CD14-positive monocyte (primary cell): ENCODE measurements around the gene PLCH2. TPM values are rescaled to one million over a fixed set of nuclear protein-coding genes. Genes with fewer than 3 reads are reported as not detected.

Experiments used
- DNase-seq, 3 donors: peaks; one replicate each; pipeline ENCODE4 v3.0.0-alpha.2; 2011 to 2022
- H2AFZ ChIP-seq: 2 replicates; pipeline ENCODE4 v1.6.0; 2012; ENCODE audit warnings: mild to moderate bottlenecking, low read depth, low read length, inconsistent platforms; ENCODE audit not compliant: insufficient read depth, poor library complexity, severe bottlenecking
- H3K27ac ChIP-seq, 2 donors: 1 replicate in 1 of 2; 2 replicates in 1 of 2; pipeline ENCODE4 v1.5.1; 2012 to 2013; ENCODE audit warnings: low read length in 2 of 2, control low read depth in 1 of 2, inconsistent platforms in 1 of 2, low read depth in 1 of 2, mild to moderate bottlenecking in 1 of 2
- H3K27me3 ChIP-seq, 2 donors: one replicate each; pipeline versions ENCODE4 v1.6.0 to v1.6.1; 2011 to 2013; ENCODE audit warnings: low read length in 2 of 2; ENCODE audit not compliant: control insufficient read depth in 2 of 2, insufficient read depth in 2 of 2
- H3K36me3 ChIP-seq, 2 donors: replicated peaks in 1 of 2; 1 replicate in 1 of 2; 2 replicates in 1 of 2; pipeline versions ENCODE4 v1.5.1 to v1.6.1; 2012 to 2013; ENCODE audit warnings: low read length in 2 of 2, control low read depth in 1 of 2, inconsistent platforms in 1 of 2, mild to moderate bottlenecking in 1 of 2; ENCODE audit not compliant: insufficient read depth in 2 of 2, control insufficient read depth in 1 of 2
- H3K4me1 ChIP-seq, 2 donors: 1 replicate in 1 of 2; 2 replicates in 1 of 2; pipeline versions ENCODE4 v1.5.1 to v1.6.1; 2012 to 2013; ENCODE audit warnings: low read length in 2 of 2, control low read depth in 1 of 2, inconsistent platforms in 1 of 2, mild to moderate bottlenecking in 1 of 2, moderate library complexity in 1 of 2; ENCODE audit not compliant: insufficient read depth in 2 of 2, control insufficient read depth in 1 of 2
- H3K4me2 ChIP-seq: replicated peaks from 2 replicates; pipeline ENCODE3; 2012; ENCODE audit warnings: low read length, moderate library complexity, mild to moderate bottlenecking; ENCODE audit not compliant: poor library complexity, severe bottlenecking; ENCODE audit errors: extremely low read depth
- H3K4me3 ChIP-seq, 3 experiments: fragments of 200-600 bp in 1 of 3; sonication (generic) in 1 of 3; replicated peaks in 1 of 3; 1 replicate in 2 of 3; 2 replicates in 1 of 3; pipeline ENCODE4 v1.5.1; 2011 to 2013; ENCODE audit warnings: low read length in 3 of 3, mild to moderate bottlenecking in 3 of 3, control low read depth in 2 of 3, low read depth in 2 of 3, inconsistent platforms in 1 of 3, moderate library complexity in 1 of 3
- H3K79me2 ChIP-seq: 2 replicates; pipeline ENCODE4 v1.6.0; 2012; ENCODE audit warnings: mild to moderate bottlenecking, control low read depth, inconsistent platforms, low read length, moderate library complexity; ENCODE audit not compliant: insufficient read depth
- H3K9ac ChIP-seq: 2 replicates; pipeline ENCODE4 v1.6.0; 2017; ENCODE audit warnings: low read length, mild to moderate bottlenecking; ENCODE audit not compliant: insufficient read depth, poor library complexity, severe bottlenecking
- H3K9me3 ChIP-seq, 2 donors: replicated peaks in 1 of 2; 1 replicate in 1 of 2; 2 replicates in 1 of 2; pipeline versions ENCODE4 v1.5.1 to v1.6.1; 2012 to 2013; ENCODE audit warnings: low read length in 2 of 2, control low read depth in 1 of 2; ENCODE audit not compliant: control insufficient read depth in 1 of 2, insufficient read depth in 1 of 2
- H4K20me1 ChIP-seq: 2 replicates; pipeline ENCODE4 v1.6.0; 2012; ENCODE audit warnings: mild to moderate bottlenecking, low read length, control low read depth, moderate library complexity; ENCODE audit not compliant: insufficient read depth
- H3K27ac Mint-ChIP-seq, 7 donors: one replicate each; pipeline ENCODE4 v1.8.0; 2020; ENCODE audit warnings: mild to moderate bottlenecking in 7 of 7, mixed read lengths in 7 of 7, moderate library complexity in 6 of 7, inconsistent platforms in 2 of 7
- H3K27me3 Mint-ChIP-seq, 3 donors: one replicate each; pipeline ENCODE4 v1.8.0; 2021 to 2022; ENCODE audit warnings: low read depth in 3 of 3, mild to moderate bottlenecking in 3 of 3, mixed read lengths in 3 of 3, moderate library complexity in 3 of 3, inconsistent platforms in 1 of 3
- H3K36me3 Mint-ChIP-seq, 2 donors: one replicate each; pipeline ENCODE4 v1.8.0; 2020; ENCODE audit warnings: mixed read lengths in 2 of 2, inconsistent platforms in 1 of 2, mild to moderate bottlenecking in 1 of 2
- H3K4me1 Mint-ChIP-seq: one replicate; pipeline ENCODE4 v1.8.0; 2020; ENCODE audit warnings: mild to moderate bottlenecking, mixed read lengths
- H3K4me3 Mint-ChIP-seq, 2 donors: one replicate each; pipeline ENCODE4 v1.8.0; 2020; ENCODE audit warnings: mild to moderate bottlenecking in 2 of 2, mixed read lengths in 2 of 2, moderate library complexity in 1 of 2
- H3K9me3 Mint-ChIP-seq, 7 donors: one replicate each; pipeline ENCODE4 v1.8.0; 2020 to 2022; ENCODE audit warnings: mixed read lengths in 7 of 7, mild to moderate bottlenecking in 6 of 7, moderate library complexity in 6 of 7, inconsistent platforms in 2 of 7
- WGBS: methylation state at CpG from one replicate; pipeline ENCODE4 v1.1.5; 2013; ENCODE audit warnings: missing lambda C conversion rate; ENCODE audit not compliant: insufficient coverage; 5-methylcytosine and 5-hydroxymethylcytosine counted together
- intact Hi-C, 2 donors: fragments of 100-400 bp; cut with micrococcal nuclease; formaldehyde crosslinking; loops; one replicate each; pipeline versions ENCODE4 v1.15.0 to v1.15.1; 2023
- polyA plus RNA-seq, 3 donors: library from polyadenylated mRNA; depleted of rRNA in 1 of 3; unstranded in 2 of 3; stranded (reverse) in 1 of 3; fragments of 300-500 nt in 2 of 3; fragments of >200 nt in 1 of 3; fragmentation: Illumina TruSeq in 2 of 3; gene quantifications; 1 replicate in 2 of 3; 2 replicates in 1 of 3; pipeline ENCODE4 v1.2.3, GENCODE V29; 2012 to 2021
- TF ChIP-seq, protein P1 (sequence below): fragments of 200-600 bp; IDR thresholded peaks from one replicate; pipeline ENCODE4 v1.8.0; 2022; ENCODE audit warnings: antibody characterized with exemption, mild to moderate bottlenecking

Gene PLCH2
- polyA plus RNA-seq, 3 donors, result 1.2 TPM; not detected in 2

DNA sequence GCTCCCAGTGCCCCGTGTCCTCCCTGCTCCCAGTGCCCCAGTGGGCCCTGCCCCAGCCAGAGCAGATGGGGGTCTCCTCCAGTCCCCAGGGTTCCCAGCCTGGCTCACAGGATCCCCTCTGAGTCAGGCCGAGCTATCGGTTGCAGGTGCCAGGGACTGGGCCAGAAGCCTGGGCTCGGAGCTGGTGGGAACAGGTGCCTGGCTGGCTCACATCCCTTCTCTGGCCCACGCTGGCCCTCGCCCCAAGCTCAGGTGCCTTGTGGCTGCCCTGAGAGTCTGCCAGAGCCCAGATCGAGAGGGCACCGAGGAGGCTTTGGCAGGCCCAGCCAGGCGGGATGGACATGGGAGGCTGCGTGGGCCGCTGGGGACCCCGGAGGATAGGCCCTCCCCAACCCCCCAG is 18.9 kb downstream of the PLCH2 start:
- Histone ChIP-seq H4K20me1 (no peaks in the 10 kb centered on the region), H3K79me2 (no peaks in the 10 kb centered on the region), H3K27me3 (no peaks in the 10 kb centered on the region), H3K9me3 (no peaks in the 10 kb centered on the region), H3K4me1 (peaks cover 6 to 7% of the 10 kb centered on the region in 2 donors), H3K4me3 (no peak overlapping the region), H3K36me3 (no peaks in the 10 kb centered on the region), H3K9ac (no peak overlapping the region), H2AFZ (no peak overlapping the region), H3K4me2 (no peak overlapping the region), H3K27ac (no peak overlapping the region)
- Mint-ChIP-seq H3K27me3 (peaks cover 1 to 8% (median 3%) of the 10 kb centered on the region in 3 donors), H3K4me1 (peaks cover 3% of the 10 kb centered on the region), H3K9me3 (no peaks in the 10 kb centered on the region), H3K27ac (no peak overlapping the region), H3K4me3 (no peak overlapping the region), H3K36me3 (no peaks in the 10 kb centered on the region)
- 92% methylated on average over 10 of the region's 12 CpGs for WGBS
- TF ChIP-seq, protein P1, sequence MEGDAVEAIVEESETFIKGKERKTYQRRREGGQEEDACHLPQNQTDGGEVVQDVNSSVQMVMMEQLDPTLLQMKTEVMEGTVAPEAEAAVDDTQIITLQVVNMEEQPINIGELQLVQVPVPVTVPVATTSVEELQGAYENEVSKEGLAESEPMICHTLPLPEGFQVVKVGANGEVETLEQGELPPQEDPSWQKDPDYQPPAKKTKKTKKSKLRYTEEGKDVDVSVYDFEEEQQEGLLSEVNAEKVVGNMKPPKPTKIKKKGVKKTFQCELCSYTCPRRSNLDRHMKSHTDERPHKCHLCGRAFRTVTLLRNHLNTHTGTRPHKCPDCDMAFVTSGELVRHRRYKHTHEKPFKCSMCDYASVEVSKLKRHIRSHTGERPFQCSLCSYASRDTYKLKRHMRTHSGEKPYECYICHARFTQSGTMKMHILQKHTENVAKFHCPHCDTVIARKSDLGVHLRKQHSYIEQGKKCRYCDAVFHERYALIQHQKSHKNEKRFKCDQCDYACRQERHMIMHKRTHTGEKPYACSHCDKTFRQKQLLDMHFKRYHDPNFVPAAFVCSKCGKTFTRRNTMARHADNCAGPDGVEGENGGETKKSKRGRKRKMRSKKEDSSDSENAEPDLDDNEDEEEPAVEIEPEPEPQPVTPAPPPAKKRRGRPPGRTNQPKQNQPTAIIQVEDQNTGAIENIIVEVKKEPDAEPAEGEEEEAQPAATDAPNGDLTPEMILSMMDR, result no peak
- intact Hi-C loops, result no loop called here
- no peak for DNase-seq

DNA sequence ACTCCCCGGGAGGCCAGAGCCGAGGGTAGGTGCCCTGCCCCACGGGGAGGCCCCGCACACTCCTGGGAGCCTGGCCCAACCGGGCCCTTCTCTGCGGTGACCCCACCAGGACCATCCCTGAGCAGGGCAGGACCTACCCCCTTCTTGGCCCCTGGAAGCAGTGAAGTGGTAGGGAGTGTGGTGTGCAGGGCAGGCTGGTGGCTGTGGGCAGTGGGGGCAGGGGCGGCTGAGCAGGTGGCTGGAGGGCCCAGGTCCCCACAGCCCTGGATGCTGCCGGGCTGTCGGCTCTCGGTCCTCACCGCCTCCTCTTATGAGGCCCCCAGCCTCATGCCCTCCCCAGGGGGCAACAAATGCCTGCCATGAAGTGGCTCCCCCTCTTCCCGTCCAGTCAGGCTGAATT is 19.5 kb downstream of the PLCH2 start:
- no peak overlapping the region for H3K4me2 ChIP-seq
- H3K4me3 Mint-ChIP-seq, result no peak overlapping the region
- TF ChIP-seq, protein P1, result no peak
- H3K27me3 ChIP-seq, result no peaks in the 10 kb centered on the region
- intact Hi-C loops, result no loop called here
- 97% methylated on average over 10 of the region's 12 CpGs for WGBS
- H3K79me2 ChIP-seq, result no peaks in the 10 kb centered on the region
- H2AFZ ChIP-seq, result no peak overlapping the region
- no peaks in the 10 kb centered on the region for H3K9me3 Mint-ChIP-seq
- no peaks in the 10 kb centered on the region for H3K9me3 ChIP-seq
- no peak overlapping the region for H3K9ac ChIP-seq
- H3K36me3 Mint-ChIP-seq, result no peaks in the 10 kb centered on the region
- H3K4me3 ChIP-seq, result no peak overlapping the region
- H3K27ac Mint-ChIP-seq, result no peak overlapping the region
- H3K4me1 ChIP-seq, result peaks cover 10 to 11% of the 10 kb centered on the region in 2 donors
- no peaks in the 10 kb centered on the region for H4K20me1 ChIP-seq
- peaks cover 1 to 6% (median 4%) of the 10 kb centered on the region in 3 donors for H3K27me3 Mint-ChIP-seq
- no peaks in the 10 kb centered on the region for H3K36me3 ChIP-seq
- H3K27ac ChIP-seq, result no peak overlapping the region
- DNase-seq, result no peak
- peaks cover 8% of the 10 kb centered on the region for H3K4me1 Mint-ChIP-seq
